HL-60/S4 treated with retinoic acid at 250 ng/mL for 4 days and 3 days (cell line): Measurements from ENCODE around the gene ARPC1A.
"Not testable (repeated sequence)": the region's sequence is repeated elsewhere in the genome, so short reads cannot be mapped to it uniquely, and the experiment has no call there.

Experiments
- in situ Hi-C: fragments of 300-500 bp; cut with MboI; formaldehyde crosslinking; loops from 2 replicates; pipeline ENCODE4 v1.7.0; 2022; ENCODE audit warnings: low sequenced_read_pairs

Gene ARPC1A

DNA sequence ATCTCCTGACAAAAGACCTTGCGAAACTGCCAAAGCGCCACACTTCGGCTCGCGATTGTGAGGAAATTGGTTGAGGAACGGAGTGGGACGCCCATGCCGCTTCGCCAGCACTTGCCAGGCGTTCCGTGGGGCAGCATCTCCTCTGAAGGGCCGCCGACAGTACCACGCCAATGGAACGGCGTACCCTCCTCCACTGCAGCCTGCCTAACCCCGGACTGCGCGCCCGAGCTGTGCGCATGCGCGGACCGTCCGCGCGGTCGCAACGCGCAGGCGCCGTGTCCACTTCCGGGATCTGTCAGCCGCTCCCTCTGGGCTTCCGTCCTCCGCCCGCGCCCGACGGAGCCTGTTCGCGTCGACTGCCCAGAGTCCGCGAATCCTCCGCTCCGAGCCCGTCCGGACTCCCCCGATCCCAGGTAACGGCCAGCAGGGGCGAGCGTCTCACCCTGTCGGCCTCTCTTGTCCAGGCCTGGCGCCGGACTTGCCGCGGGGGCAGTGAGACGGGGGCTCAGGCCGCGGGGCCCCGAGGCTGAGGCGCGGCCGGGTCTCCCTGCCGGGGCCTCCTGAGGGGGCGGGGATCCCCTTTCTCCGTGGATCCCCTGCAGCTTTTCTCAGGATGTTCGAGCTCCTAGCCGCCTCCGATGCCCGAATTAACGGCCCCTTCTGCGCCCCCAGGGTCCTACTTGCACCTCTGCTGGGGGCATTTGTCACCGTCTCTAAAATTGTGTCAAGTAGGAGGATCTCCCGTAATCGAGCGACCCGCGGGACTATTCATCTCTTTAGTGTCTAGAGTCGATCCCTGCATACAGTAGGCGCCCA, at the start of gene ARPC1A:
ARPC1A (plus strand) TSS at position 307 of the 816 bp plus-strand sequence. CDS start 7,456 bp downstream, outside the sequence.
- in situ Hi-C loops = no loop called here

DNA sequence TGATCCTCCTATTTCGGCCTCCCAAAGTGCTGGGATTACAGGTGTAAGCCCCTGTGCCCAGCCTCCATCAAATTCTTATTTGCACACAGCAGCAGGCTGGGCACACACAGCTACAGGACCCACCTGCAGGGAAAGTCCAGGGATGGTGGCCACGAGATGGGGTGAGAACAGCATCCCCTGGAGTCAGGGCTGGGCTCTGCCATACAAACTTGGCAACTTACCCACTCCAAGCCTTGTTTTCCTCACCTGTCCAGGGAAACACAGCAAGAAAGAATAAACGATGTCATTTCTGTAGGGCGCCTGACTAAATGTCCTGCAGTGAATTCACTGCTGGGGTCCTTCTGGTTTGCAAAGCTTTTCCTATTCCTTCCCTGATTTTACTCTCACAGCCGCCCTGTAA, 47.5 kb upstream of the ARPC1A start:
- in situ Hi-C loops = no loop called here

DNA sequence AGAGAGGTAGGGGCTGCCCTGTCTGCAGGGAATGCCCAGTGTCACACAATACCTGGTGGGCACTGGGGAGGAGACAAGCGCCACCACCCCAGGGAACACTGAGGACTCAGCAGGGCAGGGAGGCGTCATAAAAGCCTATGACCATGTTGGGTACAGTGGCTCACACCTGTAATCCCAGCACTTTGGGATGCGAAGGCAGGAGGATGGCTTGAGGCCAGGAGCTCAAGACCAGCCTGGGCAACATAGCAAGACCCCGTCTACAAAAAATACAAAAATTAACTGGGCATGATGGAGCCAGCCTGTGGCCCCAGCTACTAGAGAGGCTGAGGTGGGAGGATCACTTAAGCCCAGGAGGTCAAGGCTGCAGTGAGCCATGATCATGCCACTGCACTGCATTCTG, 41.5 kb upstream of the ARPC1A start:
- in situ Hi-C loops = not testable (repeated sequence)

DNA sequence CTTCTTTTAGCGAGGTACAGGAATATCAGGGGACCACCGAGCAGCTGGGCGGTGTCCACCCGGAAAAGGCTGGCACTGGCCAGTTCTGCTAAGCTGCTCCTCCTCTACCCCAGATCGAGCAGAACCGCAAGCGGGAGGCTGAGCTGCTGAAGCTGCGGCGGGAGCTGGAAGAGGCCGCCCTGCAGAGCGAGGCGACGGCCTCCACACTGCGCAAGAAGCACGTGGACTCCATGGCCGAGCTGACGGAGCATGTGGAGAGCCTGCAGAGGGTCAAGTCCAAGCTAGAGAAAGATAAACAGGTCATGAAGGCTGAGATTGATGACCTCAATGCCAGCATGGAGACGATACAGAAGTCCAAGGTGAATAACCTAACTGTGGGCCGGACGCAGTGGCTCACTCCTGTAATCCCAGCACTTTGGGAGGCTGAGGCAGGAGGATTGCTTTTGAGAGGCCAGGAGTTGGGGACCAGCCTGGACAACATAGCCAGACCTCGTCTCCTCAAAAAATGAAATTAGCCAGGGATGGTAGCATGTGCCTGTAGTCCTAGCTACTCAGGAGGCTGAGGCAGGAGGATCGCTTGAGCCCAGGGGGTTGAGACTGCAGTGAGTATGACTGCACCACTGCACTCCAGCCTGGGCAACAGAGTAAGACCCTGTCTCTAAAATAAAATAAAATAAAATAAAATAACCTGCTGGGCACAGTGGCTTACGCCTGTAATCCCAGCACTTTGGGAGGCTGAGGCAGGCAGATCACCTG, 37.7 kb upstream of the ARPC1A start:
- in situ Hi-C loops = no loop called here

DNA sequence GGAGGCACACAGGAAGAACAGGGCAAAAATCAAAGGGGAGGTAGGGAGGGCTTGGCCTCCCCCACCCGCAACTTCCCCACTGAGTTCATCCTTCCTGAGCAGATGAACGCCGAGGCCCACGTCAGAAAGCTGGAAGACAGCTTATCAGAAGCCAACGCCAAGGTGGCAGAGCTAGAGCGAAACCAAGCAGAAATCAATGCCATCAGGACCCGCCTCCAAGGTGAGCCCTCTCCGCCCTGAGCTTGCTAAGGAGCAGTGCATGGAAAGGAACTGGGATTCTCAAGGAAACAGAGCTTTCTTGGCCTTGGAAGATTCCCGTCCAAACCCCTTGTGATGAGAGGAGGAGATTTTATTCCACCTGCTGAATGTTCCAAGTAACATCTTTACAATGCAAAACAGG, 36.5 kb upstream of the ARPC1A start:
- in situ Hi-C loops = no loop called here

DNA sequence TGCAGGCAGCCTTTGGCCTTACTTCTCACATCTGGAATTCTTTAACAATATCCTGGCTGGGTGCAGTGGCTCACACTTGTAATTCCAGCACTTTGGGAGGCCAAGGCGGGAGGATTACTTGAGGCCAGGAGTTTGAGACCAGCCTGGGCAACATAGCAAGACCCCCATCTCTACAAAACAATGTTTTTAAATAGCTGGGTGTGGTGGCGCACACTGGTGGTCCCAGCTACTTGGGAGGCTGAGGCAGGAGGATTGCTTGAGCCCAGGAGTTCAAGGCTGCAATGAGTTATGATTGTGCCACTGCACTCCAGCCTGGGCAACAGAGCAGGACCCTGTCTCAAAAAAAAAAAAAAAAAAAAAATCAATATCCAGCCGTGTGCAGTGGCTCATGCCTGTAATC, 35.5 kb upstream of the ARPC1A start:
- in situ Hi-C loops = not testable (repeated sequence)

GRCh38 chr7:99290980-99291607, 34.6 kb upstream of the ARPC1A start:
- in situ Hi-C loops = no loop called here

DNA sequence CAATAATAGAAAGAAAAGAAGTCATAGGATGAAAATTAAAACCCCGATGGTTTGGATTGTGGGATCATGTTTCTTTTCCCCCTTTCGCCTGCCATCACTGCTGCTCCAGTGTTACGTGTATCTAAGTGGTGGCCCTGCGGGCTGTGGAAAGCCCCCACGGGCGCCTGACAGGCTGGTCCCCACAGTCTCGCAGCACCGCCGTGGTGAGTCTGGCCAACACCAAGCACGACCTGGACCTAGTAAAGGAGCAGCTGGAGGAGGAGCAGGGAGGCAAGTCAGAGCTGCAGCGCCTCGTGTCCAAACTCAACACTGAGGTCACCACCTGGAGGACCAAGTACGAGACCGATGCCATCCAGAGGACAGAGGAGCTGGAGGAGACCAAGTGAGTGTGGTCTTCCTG, 33.6 kb upstream of the ARPC1A start:
- in situ Hi-C loops = no loop called here

DNA sequence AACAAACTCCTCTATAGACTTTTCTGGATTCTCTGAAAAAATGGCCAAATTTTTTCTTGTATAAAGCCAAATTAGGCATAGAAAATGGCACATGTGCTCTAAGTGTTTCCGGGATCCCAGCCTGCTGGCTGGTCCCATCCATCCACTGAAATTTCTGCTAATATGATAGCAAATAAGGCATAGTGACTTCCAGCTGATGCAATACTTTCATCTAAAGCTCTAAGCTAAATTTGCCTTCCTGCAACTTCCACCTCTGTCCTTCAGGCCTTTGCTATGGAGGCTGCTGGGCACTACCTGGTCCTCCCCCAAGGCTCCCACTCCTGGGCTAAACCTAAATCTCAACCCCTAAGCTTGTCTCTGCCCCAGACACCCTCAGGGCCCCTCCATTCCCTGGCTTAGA, 32.5 kb upstream of the ARPC1A start:
- in situ Hi-C loops = no loop called here

DNA sequence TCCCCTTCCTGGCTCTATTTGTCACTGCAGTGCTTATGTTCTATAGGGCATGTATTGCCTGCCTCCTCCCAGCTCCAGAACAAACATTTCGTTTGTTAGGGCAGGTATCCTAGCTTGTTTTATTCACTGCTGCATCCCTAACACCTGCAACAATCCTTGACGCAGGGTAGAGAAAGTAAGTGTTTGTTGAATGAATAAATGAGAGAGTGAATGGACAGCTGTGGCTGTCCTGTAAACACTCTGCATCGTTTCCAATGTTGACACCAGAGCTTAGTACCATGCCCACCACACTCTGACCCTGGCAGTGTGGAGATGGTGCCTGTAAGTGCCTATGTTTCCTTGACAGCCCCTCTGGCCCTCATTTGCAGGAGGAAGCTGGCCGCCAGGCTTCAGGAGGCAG, 32.0 kb upstream of the ARPC1A start:
- in situ Hi-C loops = no loop called here

DNA sequence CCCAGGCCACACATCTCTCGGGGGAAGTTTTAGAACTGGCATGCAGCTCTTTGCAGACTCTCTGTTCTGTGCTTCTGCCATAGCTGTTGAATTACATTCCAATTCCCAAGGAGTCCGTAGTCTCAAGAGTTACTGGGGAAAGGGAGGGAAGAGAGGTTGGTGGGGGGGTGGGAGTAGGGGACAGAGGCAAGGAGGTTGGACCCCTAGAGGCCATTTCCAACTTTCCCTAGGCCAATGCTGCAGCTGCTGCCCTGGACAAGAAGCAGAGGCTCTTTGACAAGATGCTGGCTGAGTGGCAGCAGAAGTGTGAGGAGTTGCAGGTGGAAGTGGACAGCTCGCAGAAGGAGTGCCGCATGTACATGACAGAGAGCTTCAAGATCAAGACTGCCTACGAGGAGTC, 29.2 kb upstream of the ARPC1A start:
- in situ Hi-C loops = no loop called here

DNA sequence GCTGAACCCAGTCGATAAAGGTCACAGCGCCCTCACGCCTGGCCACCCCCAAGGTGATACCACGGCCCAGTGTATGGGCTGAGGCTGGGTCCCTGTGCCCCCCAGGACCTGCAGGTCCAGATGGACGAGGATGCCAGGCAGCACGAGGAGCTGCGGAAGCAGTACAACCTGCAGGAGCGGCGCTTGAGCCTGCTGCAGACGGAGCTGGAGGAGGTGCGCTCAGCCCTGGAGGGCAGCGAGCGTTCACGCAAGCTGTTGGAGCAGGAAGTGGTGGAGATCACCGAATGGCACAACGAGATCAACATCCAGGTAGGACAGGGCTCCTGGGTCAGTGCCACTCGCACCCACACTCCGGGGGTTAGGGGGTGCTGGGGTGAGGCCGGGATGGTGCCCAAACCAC, 24.2 kb upstream of the ARPC1A start:
- in situ Hi-C loops = no loop called here

GRCh38 chr7:99305473-99306260, 20.0 kb upstream of the ARPC1A start:
- in situ Hi-C loops = no loop called here

DNA sequence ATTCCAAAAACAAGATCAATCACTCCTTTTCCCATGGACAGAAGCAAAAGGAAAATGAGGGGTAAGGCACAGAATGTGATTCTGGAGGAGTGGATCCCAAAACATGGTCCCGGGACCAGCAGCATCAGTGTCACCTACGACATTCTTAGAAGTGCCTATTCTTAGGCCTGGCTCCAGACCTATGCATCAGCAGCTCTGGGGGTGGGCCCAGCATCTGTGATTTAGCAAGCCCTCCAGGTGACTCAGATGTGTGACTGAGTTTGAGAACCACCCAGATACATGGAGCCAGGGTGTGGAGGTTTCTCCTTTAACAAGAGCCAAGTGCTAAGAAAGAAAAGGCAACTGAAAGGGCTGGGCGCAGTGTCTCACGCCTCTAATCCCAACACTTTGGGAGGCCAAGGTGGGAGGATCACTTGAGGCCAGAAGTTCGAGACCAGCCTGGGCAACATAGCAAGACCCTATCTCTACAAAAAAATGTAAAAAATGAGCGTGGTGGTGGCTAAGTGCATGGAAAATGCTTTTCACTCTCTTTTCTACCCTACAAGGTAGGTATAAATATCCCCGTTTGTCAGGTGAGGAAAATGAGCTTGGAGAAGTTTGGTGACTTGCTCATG, 17.1 kb upstream of the ARPC1A start:
- in situ Hi-C loops = no loop called here

GRCh38 chr7:99309111-99309510, 16.6 kb upstream of the ARPC1A start:
- in situ Hi-C loops = no loop called here

DNA sequence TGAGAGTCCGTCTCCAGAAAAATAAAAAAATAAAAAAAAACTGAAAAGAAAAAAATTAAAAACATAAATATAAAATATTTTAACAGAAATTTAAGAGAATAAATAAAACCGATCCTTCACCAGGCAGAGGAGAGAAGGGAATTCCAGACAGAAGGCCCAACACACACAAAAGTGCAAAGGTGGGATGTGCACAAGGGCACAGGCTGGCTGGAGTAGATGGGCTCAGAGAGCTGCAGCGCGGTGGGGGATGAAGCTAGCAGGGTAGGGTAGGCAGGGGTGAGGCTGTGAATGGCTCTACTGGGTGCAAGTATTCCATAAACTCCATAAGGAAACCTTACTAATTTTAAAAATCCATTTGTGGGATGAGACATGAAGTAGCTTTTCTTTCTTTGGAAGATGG, 15.7 kb upstream of the ARPC1A start:
- in situ Hi-C loops = loop anchor here (5.0 kb wide), 1 partner anchor 268 kb away; no protein-coding TSS in a partner anchor

DNA sequence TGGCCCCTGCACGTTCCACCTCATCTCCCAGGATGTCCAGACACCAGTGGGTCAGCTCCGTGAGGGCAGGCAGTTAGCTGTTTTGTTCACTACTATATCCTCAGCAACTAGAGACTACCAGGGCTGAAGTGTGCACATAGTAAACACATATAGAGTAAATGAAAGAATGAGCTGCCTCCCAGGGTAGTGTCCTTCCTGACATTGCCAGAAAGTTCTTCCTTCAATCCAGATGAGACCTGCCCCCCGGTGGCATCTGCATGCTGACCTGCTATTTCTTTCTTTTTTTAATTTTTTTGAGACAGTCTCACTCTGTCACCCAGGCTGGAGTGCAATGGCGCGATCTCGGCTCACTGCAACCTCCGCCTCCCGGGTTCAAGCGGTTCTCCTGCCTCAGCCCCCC, 14.0 kb upstream of the ARPC1A start:
- in situ Hi-C loops = loop anchor here (5.0 kb wide), 1 partner anchor 269 kb away; no protein-coding TSS in a partner anchor

DNA sequence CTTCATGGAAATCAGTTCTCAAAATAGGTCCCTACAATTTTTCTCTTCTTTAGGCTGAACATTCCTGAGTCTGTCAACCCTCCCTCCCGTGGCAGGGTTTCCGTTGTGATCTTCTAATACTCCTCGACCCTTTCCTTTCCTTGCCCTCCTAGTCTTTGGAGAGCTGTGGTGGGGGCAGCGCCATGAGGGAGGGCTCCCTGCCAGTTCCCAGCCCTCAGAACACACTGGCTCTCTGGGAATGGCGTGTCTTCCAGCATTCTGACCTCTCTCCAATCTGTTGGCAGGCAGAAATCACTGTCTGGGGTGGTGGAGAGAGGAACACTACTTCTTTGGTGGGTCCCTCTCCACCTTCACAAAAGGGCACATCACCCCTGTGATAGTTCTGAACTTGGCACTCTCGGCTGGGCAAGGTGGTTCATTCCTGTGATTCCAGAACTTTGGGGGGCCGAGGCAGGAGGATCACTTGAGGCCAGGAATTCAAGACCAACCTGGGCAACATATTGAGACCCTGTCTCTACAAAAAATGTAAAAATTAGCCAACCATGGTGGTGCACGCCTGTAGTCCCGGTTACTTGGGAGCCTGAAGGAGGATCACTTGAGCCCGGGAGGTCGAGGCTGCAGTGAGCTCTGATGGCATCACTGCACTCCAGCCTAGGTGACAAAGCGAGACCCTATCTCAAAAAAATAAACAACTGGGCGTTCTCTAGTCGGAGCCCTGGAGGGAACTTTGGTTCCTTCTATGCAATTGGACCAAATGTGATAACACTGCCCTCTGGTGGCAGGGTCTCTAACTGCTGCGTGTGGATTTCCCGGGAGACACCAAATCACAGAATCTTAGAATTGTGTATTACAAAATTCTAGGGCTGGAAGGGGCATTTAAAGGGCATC, 13.1 kb upstream of the ARPC1A start:
- in situ Hi-C loops = loop anchor here (5.0 kb wide), 1 partner anchor 270 kb away; no protein-coding TSS in a partner anchor

- in situ Hi-C loops = loop anchor here (5.0 kb wide), 1 partner anchor 271 kb away; no protein-coding TSS in a partner anchor
Measured at GRCh38 chr7:99313204-99313573, 12.5 kb upstream of the ARPC1A start.
